HG02759 (cell line): ENCODE measurements around the gene ARHGEF28.

ENCODE experiments used
- ATAC-seq: cut with Tn5 transposase; IDR thresholded peaks from one replicate; pipeline ENCODE4 v1.9.1; 2021; ENCODE audit warnings: mild to moderate bottlenecking, moderate library complexity; ENCODE audit not compliant: unreplicated experiment

The ARHGEF28 gene

GRCh38 chr5:73955271-73955846, 329.4 kb downstream of the ARHGEF28 start:
- ATAC-seq = no peak

- ATAC-seq = no peak
These were observed 331.5 kb downstream of the ARHGEF28 start for GRCh38 chr5:73957397-73958001.

- no peak for ATAC-seq
These were observed 332.0 kb downstream of the ARHGEF28 start for GRCh38 chr5:73958037-73958436.

GRCh38 chr5:73960023-73960422, 334.0 kb downstream of the ARHGEF28 start:
- no peak for ATAC-seq

GRCh38 chr5:73960426-73960825, 334.4 kb downstream of the ARHGEF28 start:
- no peak for ATAC-seq

GRCh38 chr5:73962801-73963425, 336.9 kb downstream of the ARHGEF28 start:
- ATAC-seq = no peak

- no peak for ATAC-seq
These were observed 338.4 kb downstream of the ARHGEF28 start for GRCh38 chr5:73964352-73964865.

GRCh38 chr5:73966451-73966850, 340.5 kb downstream of the ARHGEF28 start:
- no peak for ATAC-seq

GRCh38 chr5:73967347-73967746, 341.4 kb downstream of the ARHGEF28 start:
- ATAC-seq = no peak

GRCh38 chr5:73968246-73968645, 342.2 kb downstream of the ARHGEF28 start:
- ATAC-seq = no peak

GRCh38 chr5:73968729-73969128, 342.7 kb downstream of the ARHGEF28 start:
- ATAC-seq = no peak

GRCh38 chr5:73969195-73970036, 343.4 kb downstream of the ARHGEF28 start:
- ATAC-seq = no peak

GRCh38 chr5:73971326-73971725, 345.3 kb downstream of the ARHGEF28 start:
- no peak for ATAC-seq

- no peak for ATAC-seq
These were observed 347.1 kb downstream of the ARHGEF28 start for GRCh38 chr5:73973135-73973534.

- no peak for ATAC-seq
These were observed 348.9 kb downstream of the ARHGEF28 start for GRCh38 chr5:73974871-73975360.

- ATAC-seq = no peak
These were observed 349.8 kb downstream of the ARHGEF28 start for GRCh38 chr5:73975845-73976244.

GRCh38 chr5:73977146-73977545, 351.1 kb downstream of the ARHGEF28 start:
- no peak for ATAC-seq

GRCh38 chr5:73979321-73979720, 353.3 kb downstream of the ARHGEF28 start:
- ATAC-seq = no peak

GRCh38 chr5:73981704-73982103, 355.7 kb downstream of the ARHGEF28 start:
- no peak for ATAC-seq

GRCh38 chr5:73983644-73984043, 357.6 kb downstream of the ARHGEF28 start:
- ATAC-seq = no peak

GRCh38 chr5:73985145-73985544, 359.1 kb downstream of the ARHGEF28 start:
- ATAC-seq = no peak
